H1 (cell line): ENCODE data around the gene DKC1.

Experiments used
- CBX5 ChIP-seq: fragments of 300-800, 300-1000 bp; sonication (generic); IDR thresholded peaks from 2 replicates; pipeline ENCODE4 v1.7.1; 2016; ENCODE audit warnings: antibody characterized with exemption, low read length, low read depth
- CTCF ChIP-seq, 3 experiments: IDR thresholded peaks; 1 replicate in 2 of 3; 2 replicates in 1 of 3; pipeline versions ENCODE4 v1.5.1 to v1.6.1; 2011; ENCODE audit warnings: low read length in 3 of 3, mild to moderate bottlenecking in 3 of 3, inconsistent platforms in 2 of 3, low read depth in 1 of 3, moderate library complexity in 1 of 3; ENCODE audit not compliant: insufficient read depth in 1 of 3; ENCODE audit errors: control extremely low read depth in 1 of 3
- EGR1 ChIP-seq: IDR thresholded peaks from 2 replicates; pipeline ENCODE4 v1.6.1; 2011; ENCODE audit warnings: low read depth, low read length, borderline replicate concordance
- EZH2 ChIP-seq: fragments of 200-600 bp; sonication (generic); IDR thresholded peaks from 2 replicates; pipeline ENCODE4 v1.7.1; 2012; ENCODE audit warnings: low read depth, mild to moderate bottlenecking, moderate library complexity, low read length, inconsistent platforms; ENCODE audit not compliant: severe bottlenecking
- FOSL1 ChIP-seq: IDR thresholded peaks from 2 replicates; pipeline ENCODE4 v1.6.1; 2011; ENCODE audit warnings: mild to moderate bottlenecking, low read depth, low read length, moderate library complexity; ENCODE audit not compliant: insufficient read depth
- MAX ChIP-seq: IDR thresholded peaks from 2 replicates; pipeline ENCODE4 v1.6.1; 2012; ENCODE audit warnings: inconsistent platforms
- PHF8 ChIP-seq: fragments of 200-600 bp; sonication (generic); conservative IDR thresholded peaks from 2 replicates; pipeline ENCODE4 v1.7.1; 2012; ENCODE audit warnings: low read depth, mild to moderate bottlenecking, inconsistent platforms, low read length, moderate library complexity
- POLR2A ChIP-seq, 2 experiments: IDR thresholded peaks; 1 replicate in 1 of 2; 2 replicates in 1 of 2; pipeline ENCODE4 v1.6.1; 2011; ENCODE audit warnings: low read depth in 2 of 2, low read length in 2 of 2, mild to moderate bottlenecking in 2 of 2; ENCODE audit errors: control extremely low read depth in 1 of 2
- RFX5 ChIP-seq: IDR thresholded peaks from 2 replicates; pipeline ENCODE4 v1.6.1; 2011; ENCODE audit warnings: low read depth, low read length, improper control_type of control experiment, borderline replicate concordance
- SIN3A ChIP-seq, 2 experiments: IDR thresholded peaks in 1 of 2; conservative IDR thresholded peaks in 1 of 2; 2 replicates each; pipeline ENCODE4 v1.6.1; 2011 to 2012; ENCODE audit warnings: low read length in 2 of 2, improper control_type of control experiment in 1 of 2, low read depth in 1 of 2, mild to moderate bottlenecking in 1 of 2
- TAF1 ChIP-seq: IDR thresholded peaks from 2 replicates; pipeline ENCODE4 v1.6.1; 2011; ENCODE audit warnings: mild to moderate bottlenecking, low read depth, low read length

- TF ChIP-seq POLR2A (IDR thresholded peaks at IDR 0.05; ENCODE audit: control extremely low read depth in 1 of 2, low read depth in 2 of 2, low read length in 2 of 2) = no peak
- TF ChIP-seq TAF1 = no peak
- no peak for TF ChIP-seq EZH2
- no peak for TF ChIP-seq CTCF (IDR thresholded peaks at IDR 0.05; ENCODE audit: control extremely low read depth in 1 of 3, insufficient read depth in 1 of 3, low read depth in 1 of 3, low read length in 3 of 3)
- TF ChIP-seq MAX = no peak
- no peak for TF ChIP-seq PHF8
- TF ChIP-seq SIN3A (conservative IDR thresholded peaks at IDR 0.05 in 1 of 2, IDR thresholded peaks at IDR 0.05 in 1 of 2; ENCODE audit: low read depth in 1 of 2, low read length in 2 of 2) = no peak
- no peak for TF ChIP-seq FOSL1
- no peak for TF ChIP-seq CBX5
- no peak for TF ChIP-seq RFX5
- no peak for TF ChIP-seq EGR1
Measured at GRCh38 chrX:154729439-154729838, 33.2 kb upstream of the DKC1 start.
